Glomerular endothelial cell (primary cell): ENCODE data around the gene CLEC4A. TPM values are rescaled to one million over a fixed set of nuclear protein-coding genes. Genes with fewer than 3 reads are reported as not detected.
"Not testable (repeated sequence)": the region's sequence is repeated elsewhere in the genome, so short reads cannot be mapped to it uniquely, and the experiment has no call there.

Experiments used
- DNase-seq: peaks from one replicate; pipeline ENCODE4 v3.0.0-alpha.2; 2011; ENCODE audit warnings: low read depth, low spot score; ENCODE audit errors: extremely low read depth
- total RNA-seq: library from RNA; depleted of rRNA; stranded (reverse); fragments of >200 nt; gene quantifications from 2 replicates; pipeline ENCODE4 v1.2.3, GENCODE V29; 2015

Gene CLEC4A
- total RNA-seq, result not detected in 2 replicates

GRCh38 chr12:8123124-8123912, at the start of gene CLEC4A:
Gene CLEC4A, plus strand, starts transcription at chr12:8123617. Its CDS starts 262 bp downstream, at chr12:8123879.
- no peak for DNase-seq

- DNase-seq, result no peak
Observed at GRCh38 chr12:8075935-8076334, 47.5 kb upstream of the CLEC4A start.

GRCh38 chr12:8076366-8076765, 47.1 kb upstream of the CLEC4A start:
- DNase-seq, result no peak

GRCh38 chr12:8077207-8077606, 46.2 kb upstream of the CLEC4A start:
- DNase-seq, result no peak

DNA sequence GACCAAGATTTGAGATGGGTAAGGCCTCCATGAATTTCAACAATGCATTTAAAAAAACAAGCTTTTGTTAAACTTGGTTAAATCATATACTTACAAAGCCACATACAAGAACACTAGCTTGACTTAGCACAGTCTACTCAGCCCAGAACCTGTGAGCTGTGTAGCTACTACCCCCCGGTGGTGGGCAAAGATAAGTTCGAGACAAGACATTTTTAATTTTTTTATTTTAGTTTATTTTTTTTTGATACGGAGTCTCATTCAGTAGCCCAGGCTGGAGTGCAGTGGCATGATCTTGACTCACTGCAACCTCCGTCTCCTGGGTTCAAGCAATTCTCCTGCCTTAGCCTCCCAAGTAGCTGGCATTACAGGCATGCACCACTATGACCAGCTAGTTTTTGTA, 45.0 kb upstream of the CLEC4A start:
- DNase-seq, result peak; percentile 22

GRCh38 chr12:8078916-8079315, 44.5 kb upstream of the CLEC4A start:
- DNase-seq, result no peak

DNA sequence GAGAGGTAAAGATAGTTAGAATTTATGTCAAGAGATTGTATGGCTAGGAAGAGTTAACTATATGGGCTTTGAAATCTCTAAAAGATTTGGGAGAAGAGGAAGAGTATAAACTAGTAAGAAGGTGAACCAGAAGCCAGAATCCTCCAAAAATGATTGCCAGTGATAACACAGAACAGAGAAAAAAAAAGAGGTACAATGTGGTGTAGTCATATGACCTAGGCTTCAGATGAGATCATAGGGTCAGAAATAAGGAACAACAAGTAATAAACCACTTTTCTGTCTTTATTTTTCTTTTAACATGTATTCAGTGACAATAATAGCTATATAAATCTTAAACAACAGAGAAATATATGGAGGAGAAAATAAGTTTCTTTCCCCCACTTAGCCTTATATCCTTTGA, 43.3 kb upstream of the CLEC4A start:
- no peak for DNase-seq

DNA sequence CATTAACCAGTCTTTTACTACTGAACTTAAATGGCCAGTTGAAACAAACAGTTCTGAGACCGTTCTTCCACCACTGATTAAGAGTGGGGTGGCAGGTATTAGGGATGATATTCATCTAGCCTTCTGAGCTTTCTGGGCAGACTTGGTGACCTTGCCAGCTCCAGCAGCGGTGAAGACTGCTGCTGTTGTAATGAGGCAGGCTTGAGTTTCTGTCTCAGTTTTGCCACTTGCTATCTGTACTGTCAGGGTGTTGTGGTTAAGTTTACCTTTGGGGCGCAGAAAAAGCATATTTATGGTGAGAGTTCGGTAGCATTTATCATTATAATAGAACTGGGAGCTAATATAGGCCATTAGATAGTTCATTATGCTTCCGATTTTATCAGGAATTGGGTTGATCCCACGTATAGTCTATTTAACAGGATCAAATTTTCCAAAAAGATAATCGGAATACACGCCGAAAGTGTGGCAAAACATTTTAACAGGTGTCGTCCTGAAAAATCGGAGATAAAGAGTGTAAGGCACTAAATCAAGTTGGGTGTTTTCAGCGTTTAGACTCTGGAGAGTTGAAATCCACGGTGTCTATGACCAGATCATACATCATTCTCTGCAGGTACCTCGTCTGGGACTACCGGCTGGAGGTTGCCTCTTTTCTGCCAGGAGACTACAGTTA, 42.0 kb upstream of the CLEC4A start:
- DNase-seq, result no peak

DNA sequence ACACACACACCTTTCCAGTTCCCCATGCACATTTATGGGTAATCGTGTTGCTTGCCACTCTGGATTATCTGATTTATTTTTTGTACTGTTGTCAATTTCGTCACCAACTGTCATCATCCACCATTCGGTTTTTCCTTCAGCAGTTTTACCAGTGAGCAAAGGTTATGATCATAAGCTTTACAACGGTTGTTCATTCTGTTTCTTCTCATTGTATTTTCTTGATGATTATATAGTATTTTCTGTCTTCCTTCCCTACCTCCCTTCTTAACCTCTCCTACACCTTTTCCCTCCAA, 40.7 kb upstream of the CLEC4A start:
- DNase-seq, result no peak

DNA sequence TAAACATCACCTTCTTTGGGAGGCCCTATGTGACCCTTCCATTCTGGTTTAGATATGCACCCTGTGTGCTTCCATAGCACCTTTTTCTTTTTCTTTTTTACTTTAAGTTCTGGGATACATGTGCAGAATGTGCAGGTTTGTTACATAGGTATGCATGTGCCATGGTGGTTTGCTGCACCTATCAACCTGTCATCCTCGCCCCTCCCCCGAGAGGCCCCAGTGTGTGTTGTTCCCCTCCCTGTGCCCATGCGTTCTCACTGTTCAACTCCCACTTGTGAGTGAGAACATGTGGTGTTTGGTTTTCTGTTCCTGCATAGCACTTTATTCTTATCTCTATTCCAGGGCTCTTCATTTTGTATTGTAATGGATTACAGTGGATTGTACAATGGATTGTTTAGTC, 39.1 kb upstream of the CLEC4A start:
- DNase-seq, result not testable (repeated sequence)

DNA sequence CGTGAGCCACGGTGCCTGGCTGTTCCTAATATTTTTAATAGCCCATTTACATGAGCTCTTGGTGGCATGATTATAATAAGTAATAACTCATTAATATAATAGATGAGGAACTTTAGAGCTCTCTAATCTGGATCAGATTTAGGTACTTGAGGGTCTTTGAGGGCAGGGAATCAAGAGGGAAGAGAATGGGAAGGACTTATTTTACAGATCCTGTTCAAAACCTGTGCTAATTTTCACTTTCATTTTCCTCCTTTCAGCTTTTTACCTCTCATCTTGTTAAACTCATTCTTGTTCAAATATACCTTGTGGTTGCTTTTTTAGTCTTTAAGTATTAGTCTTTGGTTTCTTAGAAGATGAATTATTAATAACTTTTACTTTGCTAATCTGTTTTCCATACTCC, 35.8 kb upstream of the CLEC4A start:
- no peak for DNase-seq

DNA sequence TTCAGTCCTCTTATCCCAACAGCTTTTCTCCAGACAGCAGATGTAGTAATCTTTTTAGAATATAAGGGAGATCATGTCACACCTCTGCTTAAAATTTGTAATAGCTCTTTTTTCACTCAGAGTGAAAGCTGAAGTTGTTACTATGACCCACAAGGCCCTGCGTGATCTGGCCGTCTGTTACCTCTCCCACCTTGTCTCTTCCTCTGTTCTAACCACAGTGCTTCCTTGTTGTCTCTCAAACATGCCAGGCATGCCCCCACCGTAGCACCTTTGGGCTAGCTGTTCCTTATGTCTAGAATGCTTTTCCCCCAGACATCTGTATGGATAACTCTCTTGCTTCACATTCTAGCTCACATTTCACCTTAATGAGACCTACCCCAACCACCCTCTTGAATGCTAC, 34.8 kb upstream of the CLEC4A start:
- no peak for DNase-seq

GRCh38 chr12:8089277-8089676, 34.1 kb upstream of the CLEC4A start:
- DNase-seq, result not testable (repeated sequence)

GRCh38 chr12:8089716-8090115, 33.7 kb upstream of the CLEC4A start:
- DNase-seq, result no peak

- no peak for DNase-seq
Observed at GRCh38 chr12:8093291-8093690, 30.1 kb upstream of the CLEC4A start.

DNA sequence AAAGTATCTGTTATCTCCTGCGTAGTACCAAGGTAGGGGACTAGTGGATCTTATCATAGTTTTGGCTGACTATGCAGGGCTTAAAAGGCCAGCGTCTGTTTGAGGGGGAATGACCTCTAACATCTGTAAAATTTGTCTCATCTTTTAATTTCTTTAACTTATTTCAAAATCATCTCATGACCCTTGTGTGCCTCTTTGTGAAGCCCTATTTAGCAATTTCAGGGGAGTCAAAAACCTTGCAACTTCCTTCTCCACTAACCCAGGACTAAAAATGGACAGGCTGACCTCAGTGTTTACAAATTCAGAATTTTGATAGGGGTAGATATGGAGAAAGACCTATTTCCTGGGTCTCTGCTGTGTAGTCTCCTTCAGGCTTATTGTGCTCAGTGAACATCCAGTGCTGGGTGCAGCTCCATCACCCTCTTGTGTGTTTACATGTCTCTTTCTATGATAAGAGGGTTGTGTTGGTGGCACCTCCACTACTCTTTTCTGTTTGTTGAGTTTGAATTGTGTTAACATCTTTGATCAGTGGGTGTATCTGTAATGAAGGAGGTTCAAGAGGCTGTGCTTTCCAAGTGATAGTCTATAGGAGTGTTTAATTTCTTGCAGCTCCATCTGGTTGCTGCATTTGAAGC, 27.0 kb upstream of the CLEC4A start:
- no peak for DNase-seq

DNA sequence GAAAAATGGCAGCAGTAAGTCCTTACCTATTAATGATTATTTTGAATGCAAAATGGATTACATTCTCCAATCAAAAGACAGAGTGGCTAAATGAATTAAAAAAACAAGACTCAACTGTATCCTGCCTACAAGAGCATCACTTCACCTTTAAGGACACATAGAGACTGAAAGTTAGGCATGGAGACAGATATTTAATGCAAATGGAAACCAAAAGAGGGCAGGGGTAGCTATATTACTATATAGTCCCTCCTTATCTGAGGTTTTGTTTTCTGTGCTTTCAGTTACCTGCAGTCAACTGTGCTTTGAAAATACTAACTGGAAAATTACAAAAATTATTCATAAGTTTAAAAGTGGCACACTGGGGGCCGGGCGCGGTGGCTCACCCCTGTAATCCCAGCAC, 24.2 kb upstream of the CLEC4A start:
- no peak for DNase-seq

DNA sequence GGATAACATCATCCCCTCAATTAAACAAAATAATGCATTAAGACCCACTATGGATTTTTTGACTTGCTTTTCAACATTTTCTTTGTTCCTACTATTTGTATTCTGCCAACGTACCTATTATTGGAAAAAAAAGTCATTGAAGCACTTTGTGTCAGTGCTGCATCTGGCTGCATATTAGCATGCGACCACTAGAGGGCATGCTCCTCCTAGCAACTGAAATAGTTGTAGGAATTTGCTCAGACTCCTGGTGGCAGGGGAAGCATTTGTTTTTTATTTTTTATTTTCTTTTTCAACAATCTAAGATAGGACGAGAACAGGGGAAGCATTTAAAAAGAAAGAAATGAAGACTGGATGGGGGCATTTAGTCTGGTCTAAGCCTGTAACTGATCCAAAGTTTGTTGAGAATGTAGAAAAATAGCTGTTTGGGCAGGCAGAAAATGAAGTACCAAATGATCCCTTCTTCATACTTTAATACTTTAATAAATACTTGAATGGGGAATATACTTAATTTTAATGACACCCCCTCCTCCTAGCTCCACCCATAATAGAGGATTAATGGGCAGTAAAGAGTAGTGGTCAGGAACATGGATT, 14.5 kb upstream of the CLEC4A start:
- DNase-seq, result peak; percentile 61

DNA sequence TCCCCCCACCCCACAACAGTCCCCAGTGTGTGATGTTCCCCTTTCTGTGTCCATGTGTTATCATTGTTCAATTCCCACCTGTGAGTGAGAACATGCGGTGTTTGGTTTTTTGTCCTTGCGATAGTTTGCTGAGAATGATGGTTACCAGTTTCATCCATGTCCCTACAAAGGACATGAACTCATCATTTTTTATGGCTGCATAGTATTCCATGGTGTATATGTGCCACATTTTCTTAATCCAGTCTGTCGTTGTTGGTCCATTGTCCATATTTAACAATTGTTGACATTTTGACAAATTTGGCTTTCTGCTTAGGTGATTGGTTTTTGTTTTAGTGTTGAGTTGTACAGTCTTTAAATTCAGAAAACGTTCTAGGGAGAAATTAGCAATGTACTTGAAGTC, 10.3 kb upstream of the CLEC4A start:
- not testable (repeated sequence) for DNase-seq

- no peak for DNase-seq
Observed at GRCh38 chr12:8120072-8120713, 3.2 kb upstream of the CLEC4A start.

GRCh38 chr12:8127138-8127537, 3.7 kb downstream of the CLEC4A start:
- DNase-seq, result no peak
